GM12878 (cell line): ENCODE measurements around the gene NSUN7. TPM values are rescaled to one million over a fixed set of nuclear protein-coding genes. Genes with fewer than 3 reads are reported as not detected.

Experiments
- ATAC-seq: fragments of 200-7000 bp; cut with Tn5 transposase; 3 replicates; pipeline ENCODE4 v1.9.1; 2020; ENCODE audit warnings: mild to moderate bottlenecking, moderate library complexity
- BruUV-seq: library from RNA; stranded (reverse); fragments of 400-500 nt; replicated peaks from 2 replicates; lab custom pipeline; 2021; lab: Mats Ljungman, UMichigan
- CTCF ChIA-PET: fragments of 300-600 bp; sonication (Branson Sonifier 250); formaldehyde crosslinking; extraction: SDS; loops from one replicate; lab custom pipeline; 2021; ENCODE audit warnings: inconsistent platforms; lab: Yijun Ruan, JAX
- POLR2A ChIA-PET: fragments of 350-600 bp; formaldehyde crosslinking; extraction: SDS; loops from one replicate; lab custom pipeline; 2021; ENCODE audit warnings: inconsistent platforms; lab: Charles Lee
- RAD21 ChIA-PET: fragments of 300-600 bp; sonication (Branson Sonifier 250); formaldehyde crosslinking; loops from one replicate; lab custom pipeline; 2023; ENCODE audit warnings: antibody characterized with exemption; ENCODE audit not compliant: unreplicated experiment; lab: Charles Lee
- SMC1A ChIA-PET: fragments of 300-600 bp; sonication (Branson Sonifier 250); formaldehyde crosslinking; loops from one replicate; lab custom pipeline; 2023; ENCODE audit not compliant: unreplicated experiment, uncharacterized antibody; lab: Charles Lee
- DNase-seq: peaks from one replicate; pipeline ENCODE4 v3.0.0-alpha.2; 2011; ENCODE audit warnings: low read depth, low spot score
- FAIRE-seq: peaks from 3 replicates; lab custom pipeline; 2011; peaks lifted over from hg19 to GRCh38; lab: Jason Lieb, UNC
- H2AFZ ChIP-seq: 2 replicates; pipeline ENCODE4 v1.6.0; 2011; ENCODE audit warnings: low read depth, low read length, control low read depth; ENCODE audit not compliant: control insufficient read depth
- H3K27ac ChIP-seq: 2 replicates; pipeline ENCODE4 v1.5.1; 2011; ENCODE audit warnings: control low read depth; ENCODE audit not compliant: control insufficient read depth, insufficient read depth
- H3K27me3 ChIP-seq, 2 experiments: replicated peaks in 1 of 2; 2 replicates each; pipeline versions ENCODE4 v1.6.0 to v1.6.1; 2011; ENCODE audit warnings: low read length in 1 of 2; ENCODE audit not compliant: control insufficient read depth in 2 of 2, insufficient read depth in 2 of 2
- H3K36me3 ChIP-seq, 2 experiments: 2 replicates each; pipeline ENCODE4 v1.5.1; 2011; ENCODE audit warnings: low read length in 1 of 2; ENCODE audit not compliant: control insufficient read depth in 2 of 2, insufficient read depth in 2 of 2
- H3K4me1 ChIP-seq: 2 replicates; pipeline ENCODE4 v1.6.1; 2011; ENCODE audit warnings: mild to moderate bottlenecking, low read length, moderate library complexity, mixed read lengths; ENCODE audit not compliant: control insufficient read depth, insufficient read depth
- H3K4me2 ChIP-seq: 2 replicates; pipeline ENCODE4 v1.6.0; 2011; ENCODE audit warnings: control low read depth; ENCODE audit not compliant: control insufficient read depth, insufficient read depth
- H3K4me3 ChIP-seq: fragments of 200-600 bp; sonication (generic); 2 replicates; pipeline ENCODE4 v1.5.1; 2016
- H3K79me2 ChIP-seq: 2 replicates; pipeline ENCODE4 v1.6.0; 2011; ENCODE audit warnings: low read length; ENCODE audit not compliant: control insufficient read depth, insufficient read depth
- H3K9ac ChIP-seq: 2 replicates; pipeline ENCODE4 v1.8.0; 2011; ENCODE audit warnings: low read length, control low read depth, mixed read lengths; ENCODE audit not compliant: control insufficient read depth, insufficient read depth
- H3K9me3 ChIP-seq: replicated peaks from 3 replicates; pipeline ENCODE4 v1.5.1; 2011; ENCODE audit warnings: mild to moderate bottlenecking, low read length; ENCODE audit not compliant: control insufficient read depth, insufficient read depth
- H4K20me1 ChIP-seq: 2 replicates; pipeline ENCODE4 v1.6.0; 2011; ENCODE audit not compliant: control insufficient read depth, insufficient read depth
- ATF2 ChIP-seq: IDR thresholded peaks from 2 replicates; pipeline ENCODE4 v1.6.1; 2012; ENCODE audit warnings: low read length, inconsistent platforms
- BACH1 ChIP-seq: fragments of 450-650 bp; IDR thresholded peaks from 2 replicates; pipeline ENCODE4 v1.6.1; 2017; ENCODE audit warnings: mild to moderate bottlenecking, borderline replicate concordance
- CBX5 ChIP-seq: sonication (generic); IDR thresholded peaks from 2 replicates; pipeline ENCODE4 v1.6.1; 2016; ENCODE audit warnings: low read depth, moderate library complexity, mild to moderate bottlenecking, inconsistent platforms
- CHD1 ChIP-seq: IDR thresholded peaks from 2 replicates; pipeline ENCODE4 v1.6.1; 2012; ENCODE audit warnings: low read depth, low read length, improper control_type of control experiment
- CREB1 ChIP-seq: IDR thresholded peaks from 2 replicates; pipeline ENCODE4 v1.6.1; 2012; ENCODE audit warnings: low read depth, mild to moderate bottlenecking, inconsistent platforms
- DPF2 ChIP-seq: fragments of 450-650 bp; IDR thresholded peaks from 2 replicates; pipeline ENCODE4 v1.6.1; 2017; ENCODE audit warnings: mild to moderate bottlenecking
- FOXM1 ChIP-seq: IDR thresholded peaks from 2 replicates; pipeline ENCODE4 v1.6.1; 2012; ENCODE audit warnings: low read depth, mild to moderate bottlenecking, inconsistent platforms, low read length, moderate library complexity
- IRF5 ChIP-seq: fragments of 450-650 bp; IDR thresholded peaks from 2 replicates; pipeline ENCODE4 v1.6.1; 2017; ENCODE audit warnings: borderline replicate concordance
- MEF2B ChIP-seq: fragments of 450-650 bp; IDR thresholded peaks from 2 replicates; pipeline ENCODE4 v1.6.1; 2018; ENCODE audit warnings: mild to moderate bottlenecking, moderate library complexity; ENCODE audit not compliant: partially characterized antibody, poor library complexity, severe bottlenecking
- NBN ChIP-seq: fragments of 450-650 bp; IDR thresholded peaks from 2 replicates; pipeline ENCODE4 v1.6.1; 2016
- POLR2AphosphoS2 ChIP-seq: IDR thresholded peaks from 2 replicates; pipeline ENCODE4 v1.6.1; 2011; ENCODE audit warnings: low read depth, mild to moderate bottlenecking, low read length, improper control_type of control experiment, moderate library complexity
- RB1 ChIP-seq: fragments of 450-650 bp; formaldehyde crosslinking; IDR thresholded peaks from 2 replicates; pipeline ENCODE4 v1.6.1; 2017; ENCODE audit warnings: mild to moderate bottlenecking, borderline replicate concordance
- SMAD5 ChIP-seq: IDR thresholded peaks from 2 replicates; pipeline ENCODE4 v1.6.1; 2016; ENCODE audit warnings: antibody characterized with exemption, low read depth
- TAF1 ChIP-seq: IDR thresholded peaks from 2 replicates; pipeline ENCODE4 v1.6.1; 2011; ENCODE audit warnings: mild to moderate bottlenecking, low read depth, low read length, borderline replicate concordance
- TCF7 ChIP-seq: IDR thresholded peaks from 2 replicates; pipeline ENCODE4 v1.6.1; 2014; ENCODE audit warnings: antibody characterized with exemption, borderline replicate concordance
- WRNIP1 ChIP-seq: IDR thresholded peaks from 2 replicates; pipeline ENCODE4 v1.6.1; 2011; ENCODE audit warnings: low read depth, low read length, improper control_type of control experiment, borderline replicate concordance
- ZNF24 ChIP-seq: fragments of 450-650 bp; IDR thresholded peaks from 2 replicates; pipeline ENCODE4 v1.6.1; 2017; ENCODE audit warnings: antibody characterized with exemption, mild to moderate bottlenecking
- ZZZ3 ChIP-seq: IDR thresholded peaks from 2 replicates; pipeline ENCODE4 v1.6.1; 2011; ENCODE audit warnings: low read depth; ENCODE audit not compliant: control insufficient read depth, insufficient read length
- WGBS: methylation state at CpG from one replicate; pipeline ENCODE4 v1.1.6; 2016; ENCODE audit warnings: low lambda C conversion rate; ENCODE audit not compliant: insufficient replicate concordance, insufficient coverage; ENCODE audit errors: missing lambda C conversion rate; 5-methylcytosine and 5-hydroxymethylcytosine counted together
- in situ Hi-C: fragments of 300-500 bp; cut with MboI; formaldehyde crosslinking; loops from 9 replicates; pipeline ENCODE4 v1.14.3; 2018; ENCODE audit warnings: mixed read lengths
- intact Hi-C: fragments of 100-400 bp; cut with micrococcal nuclease; formaldehyde crosslinking; loops from one replicate; pipeline ENCODE4 v1.14.2; 2022; ENCODE audit not compliant: unreplicated experiment
- polyA plus RNA-seq, 11 experiments: library from polyadenylated mRNA; depleted of rRNA in 4 of 11; unstranded in 6 of 11; stranded (reverse) in 5 of 11; fragments of >200 nt; fragmentation: Nextera tagmentation in 4 of 11; fragmentation: Illumina TruSeq in 1 of 11; extraction: Ambion mirVana in 4 of 11; extraction: Trizol in 1 of 11; gene quantifications; 1 replicate in 1 of 11; 2 replicates in 10 of 11; pipeline versions ENCODE4 v1.2.1 to v1.2.3, GENCODE V29; 2011 to 2016; ENCODE audit warnings: inconsistent platforms in 2 of 11, missing spikeins in 2 of 11, low read depth in 1 of 11
- total RNA-seq, 4 experiments: library from RNA; depleted of rRNA in 3 of 4; stranded (reverse); fragments of >200 nt in 3 of 4; fragmentation: Illumina TruSeq in 1 of 4; extraction: Trizol in 1 of 4; gene quantifications; 2 replicates each; pipeline versions ENCODE4 v1.2.1 to v1.2.3, GENCODE V29; 2013 to 2021
- TF ChIP-seq, protein P1 (sequence below), 3 experiments: IDR thresholded peaks in 2 of 3; conservative IDR thresholded peaks in 1 of 3; 2 replicates each; pipeline ENCODE4 v1.5.1; 2011; ENCODE audit warnings: low read depth in 3 of 3, low read length in 3 of 3, mild to moderate bottlenecking in 3 of 3, control low read depth in 2 of 3, moderate library complexity in 2 of 3, inconsistent platforms in 1 of 3, mixed read lengths in 1 of 3; ENCODE audit not compliant: control insufficient read depth in 2 of 3, insufficient read depth in 1 of 3; ENCODE audit errors: extremely low read depth in 1 of 3

The NSUN7 gene
- total and polyA plus RNA-seq, 10 of the 15 experiments (the other 5 are each of a cell fraction or from before 2014, with no cell fraction given) = 0.02 to 0.21 (median 0.15) TPM; not detected in 3

GRCh38 chr4:40844261-40844660, 94.5 kb downstream of the NSUN7 start:
- no peaks in the 10 kb centered on the region for H3K27me3 ChIP-seq
- no peak overlapping the region for H3K4me2 ChIP-seq
- ATAC-seq = no peak
- H3K9ac ChIP-seq = no peak overlapping the region
- H3K4me1 ChIP-seq = peaks cover 15% of the 10 kb centered on the region
- ChIA-PET SMC1A (interaction anchor here (1.0 to 9.4 kb wide), 2 partner anchors 108 to 519 kb away, joined by 3 to 133 read pairs; no protein-coding TSS in a partner anchor), CTCF (interaction anchor here (0.8 to 11.5 kb wide), 11 partner anchors 12 to 519 kb away, joined by 3 to 224 read pairs (median 5); no protein-coding TSS in a partner anchor), POLR2A (no interaction called here), RAD21 (interaction anchor here (3.7 kb wide), 1 partner anchor 107 kb away, joined by 15 read pairs; no protein-coding TSS in a partner anchor)
- intact Hi-C loops (loop anchor here (5.0 kb wide), 1 partner anchor 53 kb away; no protein-coding TSS in a partner anchor), in situ Hi-C loops (loop anchor here (5.0 kb wide), 1 partner anchor 112 kb away; no protein-coding TSS in a partner anchor)
- no peak for FAIRE-seq
- H3K9me3 ChIP-seq = no peaks in the 10 kb centered on the region
- no peaks in the 10 kb centered on the region for H3K79me2 ChIP-seq
- H4K20me1 ChIP-seq = no peaks in the 10 kb centered on the region
- H3K4me3 ChIP-seq = no peak overlapping the region
- WGBS = 51% methylated on average over 6 of the region's 6 CpGs
- no peak overlapping the region for H3K27ac ChIP-seq
- TF ChIP-seq, protein P1, sequence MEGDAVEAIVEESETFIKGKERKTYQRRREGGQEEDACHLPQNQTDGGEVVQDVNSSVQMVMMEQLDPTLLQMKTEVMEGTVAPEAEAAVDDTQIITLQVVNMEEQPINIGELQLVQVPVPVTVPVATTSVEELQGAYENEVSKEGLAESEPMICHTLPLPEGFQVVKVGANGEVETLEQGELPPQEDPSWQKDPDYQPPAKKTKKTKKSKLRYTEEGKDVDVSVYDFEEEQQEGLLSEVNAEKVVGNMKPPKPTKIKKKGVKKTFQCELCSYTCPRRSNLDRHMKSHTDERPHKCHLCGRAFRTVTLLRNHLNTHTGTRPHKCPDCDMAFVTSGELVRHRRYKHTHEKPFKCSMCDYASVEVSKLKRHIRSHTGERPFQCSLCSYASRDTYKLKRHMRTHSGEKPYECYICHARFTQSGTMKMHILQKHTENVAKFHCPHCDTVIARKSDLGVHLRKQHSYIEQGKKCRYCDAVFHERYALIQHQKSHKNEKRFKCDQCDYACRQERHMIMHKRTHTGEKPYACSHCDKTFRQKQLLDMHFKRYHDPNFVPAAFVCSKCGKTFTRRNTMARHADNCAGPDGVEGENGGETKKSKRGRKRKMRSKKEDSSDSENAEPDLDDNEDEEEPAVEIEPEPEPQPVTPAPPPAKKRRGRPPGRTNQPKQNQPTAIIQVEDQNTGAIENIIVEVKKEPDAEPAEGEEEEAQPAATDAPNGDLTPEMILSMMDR (IDR thresholded peaks at IDR 0.05 in 2 of 3, conservative IDR thresholded peaks at IDR 0.05 in 1 of 3; ENCODE audit: control insufficient read depth in 2 of 3, extremely low read depth in 1 of 3, insufficient read depth in 1 of 3, low read depth in 3 of 3, low read length in 3 of 3) = no peak
- no peak for TF ChIP-seq TAF1
- TF ChIP-seq SMAD5 = no peak
- no peak for TF ChIP-seq CREB1
- TF ChIP-seq IRF5 = no peak
- TF ChIP-seq WRNIP1 = no peak
- no peak for TF ChIP-seq RB1
- TF ChIP-seq ATF2 = no peak
- no peak for TF ChIP-seq DPF2
- no peak for TF ChIP-seq POLR2AphosphoS2
- no peak for TF ChIP-seq ZNF24
- TF ChIP-seq FOXM1 = no peak
- TF ChIP-seq ZZZ3 = no peak
- TF ChIP-seq BACH1 = no peak
- no peak for TF ChIP-seq CHD1
- TF ChIP-seq TCF7 = no peak
- TF ChIP-seq MEF2B = no peak
- TF ChIP-seq CBX5 = no peak
- TF ChIP-seq NBN = no peak
- DNase-seq = no peak
- no TSS peak for BruUV-seq
- H3K36me3 ChIP-seq = no peaks in the 10 kb centered on the region
- H2AFZ ChIP-seq = no peak overlapping the region
